ENCODE results near the gene AP2A2. TPM values are rescaled to one million over a fixed set of nuclear protein-coding genes. Genes with fewer than 3 reads are reported as not detected.

AP2A2 gene
- total RNA-seq, 4 donors from 2014 or later, result 49.5 to 82.6 (median 72.2) TPM

DNA sequence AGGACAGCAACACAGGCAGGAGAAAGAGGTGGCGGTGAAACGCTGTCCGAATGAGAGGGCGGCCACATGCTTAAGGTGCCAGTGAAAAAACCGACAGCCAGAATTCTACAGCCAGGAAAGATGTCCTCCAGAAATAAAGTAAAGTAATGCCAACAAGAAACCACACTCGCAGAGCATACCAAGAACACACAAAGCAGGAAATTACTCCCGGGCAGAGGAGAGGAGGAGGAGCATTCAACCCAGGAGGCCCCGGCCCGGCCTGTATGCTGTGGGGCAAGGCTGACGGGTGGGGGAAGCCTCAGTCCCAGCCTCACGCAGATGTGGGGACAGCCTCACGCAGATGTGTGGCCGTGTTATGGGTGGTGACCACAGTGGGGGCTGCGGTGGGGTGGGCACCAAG, 43.1 kb upstream of the AP2A2 start:
- no peak overlapping the region for H3K4me3 ChIP-seq
- no peak for DNase-seq (ENCODE audit: extremely low spot score)

GRCh38 chr11:883527-883926, 42.1 kb upstream of the AP2A2 start:
- WGBS, result 20% methylated on average over 1 of the region's 10 CpGs
- intact Hi-C loops (cut with DNase I), result no loop called here
- H3K4me1 ChIP-seq, result no peaks in the 10 kb centered on the region
- no peaks in the 10 kb centered on the region for H3K27me3 ChIP-seq
- H3K9me3 ChIP-seq, result no peaks in the 10 kb centered on the region
- DNase-seq (ENCODE audit: extremely low spot score), result no peak
- H3K27ac ChIP-seq (replicated peaks in 1 of 4), result no peak overlapping the region
- no peak overlapping the region for H3K4me3 ChIP-seq
- H3K36me3 ChIP-seq, result peaks cover 7 to 77% (median 57%) of the 10 kb centered on the region in 4 donors
- TF ChIP-seq POLR2A (IDR thresholded peaks at IDR 0.05; ENCODE audit: low read depth) (no peak), EP300 (IDR thresholded peaks at IDR 0.05) (no peak), CTCF (IDR thresholded peaks at IDR 0.05) (no peak), POLR2AphosphoS5 (IDR thresholded peaks at IDR 0.05) (no peak)

More for the DNA sequence above, 43.1 kb upstream of the AP2A2 start:
- 86% methylated on average over 13 of the region's 14 CpGs for WGBS
- Histone ChIP-seq H3K27ac (replicated peaks in 1 of 4) (no peak overlapping the region), H3K27me3 (no peaks in the 10 kb centered on the region), H3K4me1 (no peaks in the 10 kb centered on the region), H3K9me3 (no peaks in the 10 kb centered on the region), H3K36me3 (peaks cover 7 to 68% (median 52%) of the 10 kb centered on the region in 4 donors)
- TF ChIP-seq CTCF (IDR thresholded peaks at IDR 0.05) (no peak), EP300 (IDR thresholded peaks at IDR 0.05) (no peak), POLR2AphosphoS5 (IDR thresholded peaks at IDR 0.05) (no peak), POLR2A (IDR thresholded peaks at IDR 0.05; ENCODE audit: low read depth) (no peak)
- intact Hi-C loops (cut with DNase I), result no loop called here

- no peak overlapping the region for H3K27ac ChIP-seq (replicated peaks in 1 of 4)
- WGBS, result 89% methylated on average over 14 of the region's 16 CpGs
- no peaks in the 10 kb centered on the region for H3K4me1 ChIP-seq
- TF ChIP-seq POLR2AphosphoS5 (IDR thresholded peaks at IDR 0.05), result no peak
- TF ChIP-seq POLR2A (IDR thresholded peaks at IDR 0.05; ENCODE audit: low read depth), result no peak
- TF ChIP-seq EP300 (IDR thresholded peaks at IDR 0.05), result no peak
- no peak for TF ChIP-seq CTCF (IDR thresholded peaks at IDR 0.05)
- H3K27me3 ChIP-seq, result no peaks in the 10 kb centered on the region
- H3K9me3 ChIP-seq, result no peaks in the 10 kb centered on the region
- H3K36me3 ChIP-seq, result peaks cover 7 to 80% (median 57%) of the 10 kb centered on the region in 4 donors
- H3K4me3 ChIP-seq, result no peak overlapping the region
- no peak for DNase-seq (ENCODE audit: extremely low spot score)
- intact Hi-C loops (cut with DNase I), result no loop called here
These were observed 41.0 kb upstream of the AP2A2 start for GRCh38 chr11:884578-885070.

DNA sequence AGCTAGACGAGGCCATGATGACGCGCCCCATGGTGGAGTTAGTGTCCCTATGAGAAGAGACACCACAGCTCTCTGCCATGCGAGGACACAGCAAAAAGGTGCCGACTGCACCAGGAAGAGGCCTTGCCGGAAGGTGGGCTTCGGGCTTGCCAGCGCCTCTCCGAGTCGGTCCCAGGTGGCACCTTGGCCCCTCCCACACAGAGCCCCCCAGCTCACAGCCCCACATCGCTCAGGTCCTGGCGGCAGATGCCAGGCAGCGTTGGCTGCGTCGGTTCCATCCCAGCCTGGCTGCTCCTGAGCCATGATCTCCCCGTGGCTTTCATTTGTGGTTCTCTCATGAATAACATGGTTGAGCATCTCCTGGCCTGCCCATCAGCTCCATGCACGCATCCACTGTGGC, 39.1 kb upstream of the AP2A2 start:
- no peaks in the 10 kb centered on the region for H3K9me3 ChIP-seq
- TF ChIP-seq POLR2A (IDR thresholded peaks at IDR 0.05; ENCODE audit: low read depth) (no peak), EP300 (IDR thresholded peaks at IDR 0.05) (no peak), POLR2AphosphoS5 (IDR thresholded peaks at IDR 0.05) (no peak), CTCF (IDR thresholded peaks at IDR 0.05) (no peak)
- intact Hi-C loops (cut with DNase I), result no loop called here
- no peak overlapping the region for H3K4me3 ChIP-seq
- H3K27ac ChIP-seq (replicated peaks in 1 of 4), result no peak overlapping the region
- H3K27me3 ChIP-seq, result no peaks in the 10 kb centered on the region
- no peaks in the 10 kb centered on the region for H3K4me1 ChIP-seq
- no peak for DNase-seq (ENCODE audit: extremely low spot score)
- 97% methylated on average over 14 of the region's 17 CpGs for WGBS
- peaks cover 7 to 81% (median 56%) of the 10 kb centered on the region in 4 donors for H3K36me3 ChIP-seq

GRCh38 chr11:887589-887988, 38.1 kb upstream of the AP2A2 start:
- WGBS, result 97% methylated on average over 14 of the region's 14 CpGs
- intact Hi-C loops (cut with DNase I), result no loop called here
- no peaks in the 10 kb centered on the region for H3K9me3 ChIP-seq
- no peak for DNase-seq (ENCODE audit: extremely low spot score)
- H3K4me3 ChIP-seq, result no peak overlapping the region
- H3K36me3 ChIP-seq, result peaks cover 5 to 73% (median 50%) of the 10 kb centered on the region in 4 donors
- no peaks in the 10 kb centered on the region for H3K27me3 ChIP-seq
- H3K4me1 ChIP-seq, result no peaks in the 10 kb centered on the region
- TF ChIP-seq POLR2AphosphoS5 (IDR thresholded peaks at IDR 0.05) (no peak), CTCF (IDR thresholded peaks at IDR 0.05) (no peak), POLR2A (IDR thresholded peaks at IDR 0.05; ENCODE audit: low read depth) (no peak), EP300 (IDR thresholded peaks at IDR 0.05) (no peak)
- no peak overlapping the region for H3K27ac ChIP-seq (replicated peaks in 1 of 4)
